Measurements from ENCODE around the gene RLBP1. TPM values are rescaled to one million over a fixed set of nuclear protein-coding genes. Genes with fewer than 3 reads are reported as not detected.

The RLBP1 gene
- total and polyA plus RNA-seq, 2 of the 13 experiments (the other 11 are each of a cell fraction or from before 2014, with no cell fraction given): 0.07 TPM; not detected in 1

DNA sequence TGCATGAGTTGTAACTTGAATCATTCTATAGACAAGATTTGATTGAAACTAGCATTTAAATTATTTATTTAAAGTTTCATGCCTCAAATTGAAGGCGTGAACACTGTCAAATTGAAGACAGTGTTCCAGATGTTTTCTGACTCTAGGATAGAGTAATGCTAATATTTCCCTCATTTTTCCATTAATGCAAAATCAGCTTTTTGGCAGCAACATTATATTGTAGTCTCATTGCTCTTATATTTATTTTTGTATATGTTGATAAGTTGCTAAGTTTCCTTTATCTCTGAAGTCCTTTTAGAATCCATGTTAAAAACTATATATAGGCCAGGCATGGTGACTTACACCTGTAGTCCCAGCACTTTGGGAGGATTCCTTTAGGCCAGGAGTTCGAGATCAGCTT lies 27.2 kb upstream of the RLBP1 start:
- Histone ChIP-seq H3K79me2 (ENCODE audit: insufficient read depth, low read length) (peaks cover 29% of the 10 kb centered on the region), H3K36me3 (replicated peaks in 1 of 2; ENCODE audit: control insufficient read depth in 1 of 2, insufficient read depth in 2 of 2, low read length in 2 of 2) (peaks cover 3 to 12% of the 10 kb centered on the region in 2 experiments; a peak in 3 of 5 replicates), H3K4me2 (ENCODE audit: low read depth, low read length) (no peak overlapping the region), H3K4me1 (ENCODE audit: insufficient read depth, low read length) (peaks cover 12% of the 10 kb centered on the region), H3K4me3 (replicated peaks in 1 of 3; ENCODE audit: insufficient read depth in 1 of 3, low read depth in 2 of 3, low read length in 3 of 3) (no peak overlapping the region), H3K27ac (ENCODE audit: extremely low read length, insufficient read depth, low read length) (no peak overlapping the region), H2AFZ (ENCODE audit: low read length) (no peak overlapping the region), H3K9ac (ENCODE audit: insufficient read depth, low read depth, low read length) (no peak overlapping the region), H3K27me3 (ENCODE audit: control insufficient read depth in 1 of 2, insufficient read depth in 2 of 2, low read length in 2 of 2) (no peaks in the 10 kb centered on the region; a peak in 1 of 5 replicates), H3K9me3 (ENCODE audit: low read length) (no peaks in the 10 kb centered on the region), H4K20me1 (ENCODE audit: insufficient read depth, low read length) (no peaks in the 10 kb centered on the region)
- intact Hi-C loops (cut with micrococcal nuclease; ENCODE audit: unreplicated experiment) (no loop called here), in situ Hi-C loops (cut with HindIII; ENCODE audit: extremely low pct_ligation_motif_present, low pct_unique_long_range_greater_than_20kb) (no loop called here)
- DNase-seq (ENCODE audit: low spot score): no peak
- BruUV-seq (replicated peaks): no TSS peak
- no peak for ATAC-seq
- ChIA-PET POLR2A (no interaction called here), CTCF (ENCODE audit: low intra/inter-chr PET ratio, low total read pairs) (no interaction called here)
- TF ChIP-seq MAFK (conservative IDR thresholded peaks at IDR 0.05 in 1 of 2, IDR thresholded peaks at IDR 0.05 in 1 of 2; ENCODE audit: low read length in 2 of 2): peak; percentile 38 to 46; a peak in 2 of 4 replicates
- no peak for TF ChIP-seq FOXC1 (CRISPR knock-in tag; IDR thresholded peaks at IDR 0.05; ENCODE audit: borderline replicate concordance)
- FAIRE-seq: no peak
- WGBS (ENCODE audit: low lambda C conversion rate): 96% methylated on average over 2 of the region's 2 CpGs

DNA sequence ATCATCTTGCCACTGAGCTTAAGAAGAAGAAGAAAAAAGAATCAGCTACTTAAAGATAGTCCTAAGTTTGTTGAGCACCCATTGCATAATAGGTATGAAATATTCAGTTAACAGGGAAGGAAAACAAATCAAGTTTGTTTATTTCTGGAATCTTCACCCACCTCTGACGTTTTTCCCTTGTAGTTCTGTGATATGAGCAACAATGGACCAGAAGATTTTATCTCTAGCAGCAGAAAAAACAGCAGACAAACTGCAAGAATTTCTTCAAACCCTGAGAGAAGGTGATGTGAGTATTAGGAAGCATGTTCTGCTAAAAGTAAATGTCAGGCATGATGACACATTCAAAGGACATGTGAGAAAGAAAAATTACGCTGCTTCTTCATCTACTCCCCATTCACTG lies 26.1 kb upstream of the RLBP1 start:
- Histone ChIP-seq H3K27ac (ENCODE audit: extremely low read length, insufficient read depth, low read length) (no peak overlapping the region), H3K4me1 (ENCODE audit: insufficient read depth, low read length) (peaks cover 22% of the 10 kb centered on the region), H3K36me3 (replicated peaks in 1 of 2; ENCODE audit: control insufficient read depth in 1 of 2, insufficient read depth in 2 of 2, low read length in 2 of 2) (peaks cover 3 to 12% of the 10 kb centered on the region in 2 experiments; a peak in 3 of 5 replicates), H3K9me3 (ENCODE audit: low read length) (no peaks in the 10 kb centered on the region), H3K4me2 (ENCODE audit: low read depth, low read length) (no peak overlapping the region), H3K27me3 (ENCODE audit: control insufficient read depth in 1 of 2, insufficient read depth in 2 of 2, low read length in 2 of 2) (peaks cover 0 to 3% of the 10 kb centered on the region in 2 experiments; a peak in 2 of 5 replicates), H3K79me2 (ENCODE audit: insufficient read depth, low read length) (peaks cover 29% of the 10 kb centered on the region), H3K4me3 (replicated peaks in 1 of 3; ENCODE audit: insufficient read depth in 1 of 3, low read depth in 2 of 3, low read length in 3 of 3) (no peak overlapping the region), H2AFZ (ENCODE audit: low read length) (no peak overlapping the region), H3K9ac (ENCODE audit: insufficient read depth, low read depth, low read length) (no peak overlapping the region), H4K20me1 (ENCODE audit: insufficient read depth, low read length) (no peaks in the 10 kb centered on the region)
- CTCF ChIA-PET (ENCODE audit: low intra/inter-chr PET ratio, low total read pairs): no interaction called here
- TF ChIP-seq ZNF292 (CRISPR knock-in tag; IDR thresholded peaks at IDR 0.05; ENCODE audit: borderline replicate concordance, low read depth): no peak
- TF ChIP-seq, protein P1, sequence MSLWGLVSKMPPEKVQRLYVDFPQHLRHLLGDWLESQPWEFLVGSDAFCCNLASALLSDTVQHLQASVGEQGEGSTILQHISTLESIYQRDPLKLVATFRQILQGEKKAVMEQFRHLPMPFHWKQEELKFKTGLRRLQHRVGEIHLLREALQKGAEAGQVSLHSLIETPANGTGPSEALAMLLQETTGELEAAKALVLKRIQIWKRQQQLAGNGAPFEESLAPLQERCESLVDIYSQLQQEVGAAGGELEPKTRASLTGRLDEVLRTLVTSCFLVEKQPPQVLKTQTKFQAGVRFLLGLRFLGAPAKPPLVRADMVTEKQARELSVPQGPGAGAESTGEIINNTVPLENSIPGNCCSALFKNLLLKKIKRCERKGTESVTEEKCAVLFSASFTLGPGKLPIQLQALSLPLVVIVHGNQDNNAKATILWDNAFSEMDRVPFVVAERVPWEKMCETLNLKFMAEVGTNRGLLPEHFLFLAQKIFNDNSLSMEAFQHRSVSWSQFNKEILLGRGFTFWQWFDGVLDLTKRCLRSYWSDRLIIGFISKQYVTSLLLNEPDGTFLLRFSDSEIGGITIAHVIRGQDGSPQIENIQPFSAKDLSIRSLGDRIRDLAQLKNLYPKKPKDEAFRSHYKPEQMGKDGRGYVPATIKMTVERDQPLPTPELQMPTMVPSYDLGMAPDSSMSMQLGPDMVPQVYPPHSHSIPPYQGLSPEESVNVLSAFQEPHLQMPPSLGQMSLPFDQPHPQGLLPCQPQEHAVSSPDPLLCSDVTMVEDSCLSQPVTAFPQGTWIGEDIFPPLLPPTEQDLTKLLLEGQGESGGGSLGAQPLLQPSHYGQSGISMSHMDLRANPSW (CRISPR knock-in tag; IDR thresholded peaks at IDR 0.05; ENCODE audit: borderline replicate concordance): no peak
- TF ChIP-seq, protein P2, sequence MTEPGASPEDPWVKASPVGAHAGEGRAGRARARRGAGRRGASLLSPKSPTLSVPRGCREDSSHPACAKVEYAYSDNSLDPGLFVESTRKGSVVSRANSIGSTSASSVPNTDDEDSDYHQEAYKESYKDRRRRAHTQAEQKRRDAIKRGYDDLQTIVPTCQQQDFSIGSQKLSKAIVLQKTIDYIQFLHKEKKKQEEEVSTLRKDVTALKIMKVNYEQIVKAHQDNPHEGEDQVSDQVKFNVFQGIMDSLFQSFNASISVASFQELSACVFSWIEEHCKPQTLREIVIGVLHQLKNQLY (CRISPR knock-in tag; IDR thresholded peaks at IDR 0.05): no peak
- TF ChIP-seq, protein P3, sequence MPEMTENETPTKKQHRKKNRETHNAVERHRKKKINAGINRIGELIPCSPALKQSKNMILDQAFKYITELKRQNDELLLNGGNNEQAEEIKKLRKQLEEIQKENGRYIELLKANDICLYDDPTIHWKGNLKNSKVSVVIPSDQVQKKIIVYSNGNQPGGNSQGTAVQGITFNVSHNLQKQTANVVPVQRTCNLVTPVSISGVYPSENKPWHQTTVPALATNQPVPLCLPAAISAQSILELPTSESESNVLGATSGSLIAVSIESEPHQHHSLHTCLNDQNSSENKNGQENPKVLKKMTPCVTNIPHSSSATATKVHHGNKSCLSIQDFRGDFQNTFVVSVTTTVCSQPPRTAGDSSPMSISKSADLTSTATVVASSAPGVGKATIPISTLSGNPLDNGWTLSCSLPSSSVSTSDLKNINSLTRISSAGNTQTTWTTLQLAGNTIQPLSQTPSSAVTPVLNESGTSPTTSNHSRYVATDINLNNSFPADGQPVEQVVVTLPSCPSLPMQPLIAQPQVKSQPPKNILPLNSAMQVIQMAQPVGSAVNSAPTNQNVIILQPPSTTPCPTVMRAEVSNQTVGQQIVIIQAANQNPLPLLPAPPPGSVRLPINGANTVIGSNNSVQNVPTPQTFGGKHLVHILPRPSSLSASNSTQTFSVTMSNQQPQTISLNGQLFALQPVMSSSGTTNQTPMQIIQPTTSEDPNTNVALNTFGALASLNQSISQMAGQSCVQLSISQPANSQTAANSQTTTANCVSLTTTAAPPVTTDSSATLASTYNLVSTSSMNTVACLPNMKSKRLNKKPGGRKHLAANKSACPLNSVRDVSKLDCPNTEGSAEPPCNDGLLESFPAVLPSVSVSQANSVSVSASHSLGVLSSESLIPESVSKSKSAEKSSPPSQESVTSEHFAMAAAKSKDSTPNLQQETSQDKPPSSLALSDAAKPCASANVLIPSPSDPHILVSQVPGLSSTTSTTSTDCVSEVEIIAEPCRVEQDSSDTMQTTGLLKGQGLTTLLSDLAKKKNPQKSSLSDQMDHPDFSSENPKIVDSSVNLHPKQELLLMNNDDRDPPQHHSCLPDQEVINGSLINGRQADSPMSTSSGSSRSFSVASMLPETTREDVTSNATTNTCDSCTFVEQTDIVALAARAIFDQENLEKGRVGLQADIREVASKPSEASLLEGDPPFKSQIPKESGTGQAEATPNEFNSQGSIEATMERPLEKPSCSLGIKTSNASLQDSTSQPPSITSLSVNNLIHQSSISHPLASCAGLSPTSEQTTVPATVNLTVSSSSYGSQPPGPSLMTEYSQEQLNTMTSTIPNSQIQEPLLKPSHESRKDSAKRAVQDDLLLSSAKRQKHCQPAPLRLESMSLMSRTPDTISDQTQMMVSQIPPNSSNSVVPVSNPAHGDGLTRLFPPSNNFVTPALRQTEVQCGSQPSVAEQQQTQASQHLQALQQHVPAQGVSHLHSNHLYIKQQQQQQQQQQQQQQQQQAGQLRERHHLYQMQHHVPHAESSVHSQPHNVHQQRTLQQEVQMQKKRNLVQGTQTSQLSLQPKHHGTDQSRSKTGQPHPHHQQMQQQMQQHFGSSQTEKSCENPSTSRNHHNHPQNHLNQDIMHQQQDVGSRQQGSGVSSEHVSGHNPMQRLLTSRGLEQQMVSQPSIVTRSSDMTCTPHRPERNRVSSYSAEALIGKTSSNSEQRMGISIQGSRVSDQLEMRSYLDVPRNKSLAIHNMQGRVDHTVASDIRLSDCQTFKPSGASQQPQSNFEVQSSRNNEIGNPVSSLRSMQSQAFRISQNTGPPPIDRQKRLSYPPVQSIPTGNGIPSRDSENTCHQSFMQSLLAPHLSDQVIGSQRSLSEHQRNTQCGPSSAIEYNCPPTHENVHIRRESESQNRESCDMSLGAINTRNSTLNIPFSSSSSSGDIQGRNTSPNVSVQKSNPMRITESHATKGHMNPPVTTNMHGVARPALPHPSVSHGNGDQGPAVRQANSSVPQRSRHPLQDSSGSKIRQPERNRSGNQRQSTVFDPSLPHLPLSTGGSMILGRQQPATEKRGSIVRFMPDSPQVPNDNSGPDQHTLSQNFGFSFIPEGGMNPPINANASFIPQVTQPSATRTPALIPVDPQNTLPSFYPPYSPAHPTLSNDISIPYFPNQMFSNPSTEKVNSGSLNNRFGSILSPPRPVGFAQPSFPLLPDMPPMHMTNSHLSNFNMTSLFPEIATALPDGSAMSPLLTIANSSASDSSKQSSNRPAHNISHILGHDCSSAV (CRISPR knock-in tag; IDR thresholded peaks at IDR 0.05; ENCODE audit: borderline replicate concordance): no peak
- FAIRE-seq (no peak), ATAC-seq (no peak), DNase-seq (ENCODE audit: low spot score) (no peak)
- no TSS peak for BruUV-seq (replicated peaks)
- intact Hi-C loops (cut with micrococcal nuclease; ENCODE audit: unreplicated experiment): no loop called here
- POLR2A ChIA-PET: no interaction called here
- 70% methylated on average over 2 of the region's 2 CpGs for WGBS (ENCODE audit: low lambda C conversion rate)
- in situ Hi-C loops (cut with HindIII; ENCODE audit: extremely low pct_ligation_motif_present, low pct_unique_long_range_greater_than_20kb): no loop called here

Measured in HepG2 (cell line).